Stimulated activated CD4-positive, alpha-beta T cell treated with anti-CD3 and anti-CD28 coated beads, Interleukin-12 subunit alpha, Interleukin-12 subunit beta, amount 100 ng/mL, for 48 hours (primary cell): ENCODE results near the gene MAP3K7.

Source experiments
- DNase-seq, 3 donors: peaks; one replicate each; pipeline ENCODE4 v3.0.0-alpha.2; 2020; ENCODE audit warnings: low read depth in 2 of 3, low spot score in 1 of 3

Gene MAP3K7

DNA sequence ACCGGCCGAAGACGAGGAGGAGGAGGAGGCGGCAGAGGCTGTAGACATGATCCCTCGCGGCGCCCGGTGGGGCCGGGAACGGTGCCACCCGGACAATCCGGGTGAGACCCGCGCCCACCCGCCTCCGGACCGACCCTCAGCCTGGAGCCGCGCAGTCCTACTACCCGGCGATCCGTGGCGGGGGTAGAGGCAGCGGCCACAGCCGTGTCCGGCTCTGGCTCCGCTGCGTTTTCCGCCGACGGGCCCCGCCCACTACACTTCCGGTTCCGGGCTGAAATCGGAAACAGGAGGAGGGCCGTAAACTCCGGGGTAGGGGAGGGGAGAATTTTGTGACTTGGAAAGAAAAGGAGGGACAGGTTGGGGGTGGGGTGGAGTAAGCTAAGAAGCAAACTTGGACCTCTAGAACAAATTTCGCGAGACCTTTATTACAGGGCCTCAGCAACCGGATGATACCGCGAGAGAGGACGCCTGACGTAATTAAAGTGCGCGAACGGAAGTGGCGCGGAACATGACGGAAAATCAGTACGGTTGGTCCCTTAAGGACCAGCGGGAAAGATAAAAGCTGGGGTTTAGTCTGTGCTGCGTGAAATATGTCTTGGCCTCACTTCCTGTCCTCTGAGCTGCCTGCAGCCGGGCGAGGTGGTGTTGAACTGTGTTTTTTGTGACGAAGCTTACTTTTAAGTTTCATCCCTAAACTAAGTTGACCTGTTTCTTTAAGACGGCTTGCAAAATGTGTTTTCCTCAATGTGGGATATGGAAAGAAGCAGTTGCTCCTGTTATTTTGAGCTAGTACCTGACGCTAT, at the start of gene MAP3K7:
TSS of gene MAP3K7 (minus strand) at position 237 of the 803 bp plus-strand sequence. CDS start at position 48, 189 bp downstream.
- peak; percentile 87 to 98 (median 91) for DNase-seq

DNA sequence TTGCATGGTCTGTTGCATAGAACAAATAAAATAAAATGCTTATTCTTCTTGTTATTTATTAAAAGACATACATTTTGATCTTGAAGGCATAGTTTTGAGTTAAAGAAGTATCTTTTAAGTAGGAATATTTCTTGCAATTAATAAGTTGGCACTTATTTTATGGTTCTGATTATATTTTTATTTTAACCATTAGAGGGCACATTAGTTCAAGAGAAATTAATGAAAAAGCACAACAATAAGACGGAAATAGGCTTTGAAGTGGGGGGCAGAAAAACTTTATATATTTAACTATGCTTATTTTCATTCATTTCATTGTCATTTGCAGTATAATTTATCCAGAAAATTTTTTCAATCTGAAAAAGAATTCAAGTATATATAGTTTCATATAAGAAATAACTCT, 44.2 kb upstream of the MAP3K7 start:
- no peak for DNase-seq

DNA sequence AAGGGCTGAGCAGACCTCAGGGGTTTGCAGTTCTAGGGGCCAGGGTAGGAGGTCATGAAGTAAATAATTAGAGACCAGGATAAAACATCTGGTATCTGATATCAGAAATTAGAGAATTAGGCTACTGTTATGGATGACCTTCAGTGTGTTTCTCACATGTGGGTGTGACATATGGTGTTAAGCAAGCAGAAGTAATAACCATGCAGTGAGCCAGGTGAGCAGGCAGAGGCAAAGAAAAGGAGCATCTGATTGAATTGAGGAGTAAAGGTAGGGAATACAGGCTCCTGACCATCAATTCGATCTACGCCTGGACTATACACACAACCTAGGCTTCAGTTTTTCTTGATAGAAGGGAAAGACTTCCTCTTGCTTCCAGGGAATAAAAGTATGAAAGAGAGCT, 34.7 kb upstream of the MAP3K7 start:
- DNase-seq: no peak

DNA sequence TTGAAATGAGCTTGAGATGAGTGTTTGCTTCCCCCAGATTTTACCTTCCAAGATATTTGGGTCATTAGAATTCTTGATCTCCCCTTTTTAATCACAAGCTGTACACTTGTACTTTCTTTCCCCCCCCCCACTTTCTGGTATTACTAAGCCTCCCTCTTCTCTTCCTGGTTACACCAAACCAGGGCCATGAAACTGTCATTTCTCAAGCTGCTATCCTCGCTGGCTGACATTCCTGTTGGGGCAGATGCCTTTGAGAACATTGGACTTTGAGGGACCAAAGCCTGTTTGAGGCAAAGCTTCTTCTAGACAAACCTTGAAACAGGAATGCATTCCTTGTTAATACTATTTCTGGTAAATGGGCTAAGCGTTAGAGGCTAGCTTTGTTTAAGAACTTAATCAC, 32.3 kb upstream of the MAP3K7 start:
- no peak for DNase-seq

DNA sequence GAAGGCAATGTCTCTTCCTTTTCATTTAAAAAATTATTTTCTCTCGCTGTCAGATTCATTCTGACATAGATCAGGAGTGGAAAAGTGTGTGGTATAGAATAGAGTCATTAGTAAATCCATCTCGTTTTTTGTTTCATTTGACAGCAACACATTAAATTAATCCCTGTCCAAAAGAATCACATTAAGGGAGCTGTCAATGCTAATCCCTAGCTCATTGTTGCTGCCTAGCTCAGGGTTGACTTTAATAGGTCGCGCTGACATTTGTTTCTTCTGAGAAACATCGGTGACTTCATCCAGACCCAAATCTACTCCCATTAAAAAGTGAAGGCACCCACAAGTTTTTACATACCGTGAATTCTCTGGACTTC, 25.4 kb upstream of the MAP3K7 start:
- no peak for DNase-seq

DNA sequence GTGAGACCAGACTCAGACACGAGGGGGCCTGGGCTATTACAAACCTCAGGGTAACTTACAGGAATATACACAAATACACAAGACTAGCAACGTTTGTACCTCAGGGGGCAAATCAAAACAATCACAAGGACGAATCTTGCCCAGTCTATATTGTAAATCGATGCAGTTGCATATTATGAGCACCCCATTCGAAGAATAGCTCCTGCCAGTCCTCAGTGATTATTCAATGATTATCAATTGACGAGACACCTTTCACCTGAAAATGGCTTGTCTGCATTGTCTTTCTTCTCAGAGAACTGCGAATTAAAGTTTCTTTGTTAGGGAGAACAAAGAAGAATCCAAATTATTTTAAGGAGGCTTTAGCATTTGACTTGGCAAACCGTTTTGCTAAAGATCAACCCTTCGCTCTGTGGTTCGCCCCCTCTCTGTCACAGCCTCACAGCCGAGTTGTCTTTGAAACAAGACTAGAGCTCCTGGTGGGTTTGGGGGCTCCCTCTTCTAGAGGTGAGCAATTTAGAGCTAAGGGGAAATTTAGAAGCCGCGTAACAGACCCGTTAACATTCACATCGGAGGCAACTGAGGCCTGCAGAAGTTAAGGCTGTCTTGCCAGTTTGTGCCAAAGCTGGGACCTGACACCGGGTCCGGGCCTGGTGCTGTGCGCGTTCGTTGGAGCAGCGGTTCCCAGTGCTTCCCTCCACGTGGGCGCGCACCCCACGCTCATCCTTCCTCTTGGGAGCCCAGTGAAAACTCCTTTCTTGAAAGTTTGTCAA, 24.9 kb upstream of the MAP3K7 start:
- no peak for DNase-seq

DNA sequence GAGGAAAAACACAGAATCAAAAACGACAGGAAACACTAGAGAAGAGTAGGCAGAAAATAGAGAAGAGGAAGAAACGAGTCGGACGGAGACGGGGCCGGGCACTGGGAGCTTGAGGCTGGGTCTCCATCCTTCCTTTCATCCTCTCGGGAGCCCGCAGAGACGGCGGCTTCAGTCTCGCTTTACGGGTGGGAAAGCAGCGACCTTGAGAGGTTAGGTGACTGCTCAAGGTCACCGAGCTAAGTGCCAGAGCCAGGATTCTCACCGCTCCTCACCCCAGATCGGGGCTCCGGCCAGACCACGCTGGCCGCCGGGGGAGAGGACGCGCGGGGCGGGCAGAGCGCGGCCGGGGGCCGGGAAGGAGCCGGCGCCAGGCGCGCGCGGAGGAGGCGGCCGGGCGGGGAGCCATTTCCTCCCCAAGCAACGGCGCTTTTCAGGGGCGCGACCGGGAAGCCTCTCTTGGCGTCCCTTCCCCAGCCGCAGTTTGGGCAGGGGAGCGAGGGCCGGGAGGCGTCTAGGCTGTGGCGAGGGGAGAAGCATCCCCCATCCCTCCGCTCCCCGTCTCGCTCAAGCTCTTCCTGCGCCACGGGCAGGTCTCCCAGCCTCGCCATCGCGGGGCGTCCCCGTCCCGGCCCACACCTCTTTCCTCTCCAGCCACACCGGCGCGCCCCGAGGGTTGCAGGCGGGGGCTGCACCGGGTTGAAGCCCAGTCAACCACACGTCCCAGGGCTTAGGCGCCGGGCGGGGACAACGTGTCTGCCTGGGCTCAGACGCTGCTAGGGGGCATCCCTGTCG, 24.1 kb upstream of the MAP3K7 start:
- DNase-seq: peak in 2 of 3 donors; percentile 15 to 30

DNA sequence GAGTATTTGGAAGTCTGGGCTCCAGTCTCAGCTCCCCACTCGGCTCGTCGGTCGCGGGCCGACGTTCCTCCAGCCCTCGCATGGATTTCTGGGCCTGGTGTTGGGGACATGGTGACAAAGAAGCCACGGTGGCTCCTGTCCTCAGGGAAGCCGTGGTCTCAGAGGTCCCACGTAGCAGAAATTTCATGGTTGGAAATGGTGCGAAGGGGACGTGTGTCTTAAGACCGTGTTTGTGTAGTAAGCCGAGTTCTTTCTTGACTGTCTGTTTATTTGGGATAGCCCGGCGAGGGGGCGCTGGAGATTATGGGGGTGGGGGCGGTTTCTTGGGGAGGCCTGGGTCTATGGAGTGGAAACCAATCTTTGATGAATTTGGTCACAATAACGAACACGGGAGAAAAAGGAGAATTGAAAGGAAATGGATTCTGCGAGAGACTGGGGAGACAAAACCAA, 23.5 kb upstream of the MAP3K7 start:
- DNase-seq: no peak

DNA sequence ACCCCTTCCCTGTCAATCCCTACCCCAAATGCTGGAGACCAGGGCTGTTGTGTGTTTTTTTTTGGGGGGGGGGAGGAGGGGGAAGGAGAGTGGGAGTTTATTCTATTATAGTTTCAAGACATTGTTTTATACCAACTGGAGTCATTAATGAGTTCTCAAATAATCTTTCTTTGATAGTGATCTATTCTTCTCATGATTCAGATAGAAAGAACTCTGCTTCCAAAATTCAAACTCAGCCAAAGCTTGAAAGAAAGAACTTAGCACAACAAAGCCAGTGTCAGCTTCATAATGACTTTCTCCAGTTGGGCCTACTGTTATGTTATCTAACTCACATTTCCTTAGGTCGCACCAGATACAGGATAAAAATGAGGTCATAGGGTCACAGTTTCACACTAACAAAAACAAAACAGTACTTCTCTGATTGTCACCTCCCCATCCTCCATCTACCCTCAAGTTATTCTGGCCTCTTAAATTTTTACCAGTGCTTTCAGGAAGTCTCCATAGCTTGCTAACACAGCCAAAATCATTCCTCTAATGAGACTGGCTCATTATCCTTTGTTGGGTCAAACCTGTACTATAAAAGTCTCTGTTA, 19.0 kb upstream of the MAP3K7 start:
- DNase-seq: no peak

DNA sequence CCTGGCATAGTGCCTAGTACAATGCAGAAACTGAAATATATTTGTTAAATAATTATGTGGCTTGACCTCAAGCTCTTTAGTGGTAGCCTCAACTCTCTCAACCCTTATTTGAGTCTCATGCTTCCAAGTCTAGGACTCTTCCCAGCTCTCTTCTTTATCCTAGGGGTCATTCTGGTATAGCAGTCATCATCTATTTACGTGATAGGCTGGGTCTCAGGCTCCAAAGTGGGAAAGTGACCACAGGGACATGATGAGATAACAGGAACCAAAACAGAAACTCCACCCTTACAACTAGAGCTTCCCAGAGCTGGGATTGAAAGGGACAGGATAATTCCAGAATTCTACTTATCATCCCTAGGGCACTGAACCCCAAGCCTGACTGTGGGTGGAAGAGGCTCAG, 17.7 kb upstream of the MAP3K7 start:
- DNase-seq: no peak

DNA sequence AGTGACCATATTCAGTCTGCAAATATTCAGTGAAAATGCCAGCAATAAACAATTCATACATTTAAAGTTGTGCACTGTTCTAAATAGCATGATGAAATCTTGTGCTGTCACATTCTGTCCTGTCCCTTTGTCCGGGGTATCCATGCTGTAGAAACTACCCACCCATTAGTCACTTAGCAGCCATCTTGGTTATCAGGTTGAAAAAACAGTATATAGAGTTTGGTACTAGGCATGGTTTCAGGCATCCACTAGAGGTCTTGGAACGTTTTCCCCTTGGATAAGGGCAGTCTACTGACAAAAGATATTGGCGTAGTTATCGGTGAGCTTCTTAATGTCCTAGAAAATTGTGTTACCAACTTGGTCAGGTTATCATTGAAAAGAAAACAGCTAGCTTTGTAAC, 12.3 kb upstream of the MAP3K7 start:
- DNase-seq: no peak

DNA sequence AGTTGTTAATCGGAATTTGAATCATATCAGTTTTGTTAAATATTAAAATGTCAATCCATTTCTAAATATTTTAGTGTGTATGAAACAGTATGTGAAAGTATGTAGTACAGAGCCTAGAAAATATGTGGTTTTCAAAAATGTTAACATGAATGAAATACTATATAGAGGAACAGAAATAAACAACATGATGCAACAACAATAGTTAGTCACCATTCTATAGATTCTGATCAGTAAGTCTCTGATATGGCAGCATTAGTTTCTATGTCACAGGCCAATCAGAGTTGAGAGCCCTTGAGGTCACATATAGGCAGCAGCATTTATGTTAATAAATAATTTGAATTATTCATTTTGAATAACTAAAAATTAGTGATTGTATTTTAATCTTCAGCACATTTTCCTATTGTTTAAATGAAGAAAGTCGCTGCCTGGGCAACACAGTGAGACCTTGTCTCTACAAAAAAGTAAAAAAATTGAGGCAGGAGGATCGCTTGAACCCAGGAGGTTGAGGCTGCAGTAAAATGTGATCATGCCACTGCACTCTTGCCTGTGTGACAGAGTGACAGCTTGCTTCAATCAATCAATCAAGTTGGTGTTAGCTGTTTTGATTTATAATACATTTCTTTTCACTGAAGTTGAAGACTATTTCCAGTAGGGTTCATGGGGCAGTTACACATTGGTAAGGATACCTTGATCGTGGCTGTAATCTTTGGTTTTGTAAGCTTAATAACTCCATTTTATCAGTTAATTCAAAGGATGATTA, 11.5 kb upstream of the MAP3K7 start:
- no peak for DNase-seq

DNA sequence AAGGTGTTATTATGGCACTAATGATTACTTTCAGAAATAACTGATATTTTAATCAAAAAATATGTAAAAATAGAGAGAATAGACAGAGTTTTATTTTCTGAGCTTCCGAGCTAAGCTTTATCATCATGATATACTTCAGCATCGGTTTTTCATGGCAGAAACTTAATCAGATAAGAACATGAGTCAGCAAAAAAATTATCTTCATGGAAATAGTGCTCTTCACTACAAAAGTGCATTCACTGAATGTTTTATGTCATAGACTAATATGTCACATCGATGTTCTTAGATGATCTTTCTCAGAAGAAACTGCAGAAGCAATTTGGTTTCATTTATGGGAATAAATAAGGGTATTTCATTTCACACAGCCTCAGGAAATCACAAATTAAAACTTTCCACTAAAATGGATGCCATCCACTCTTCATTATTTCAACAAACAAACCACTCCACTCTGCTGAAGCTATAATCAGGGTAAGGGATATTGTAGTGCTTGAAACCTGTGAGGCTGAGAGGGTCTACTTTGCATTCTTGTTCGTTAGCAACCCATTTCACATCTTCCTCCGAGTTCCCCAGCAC, 10.2 kb upstream of the MAP3K7 start:
- DNase-seq: no peak

DNA sequence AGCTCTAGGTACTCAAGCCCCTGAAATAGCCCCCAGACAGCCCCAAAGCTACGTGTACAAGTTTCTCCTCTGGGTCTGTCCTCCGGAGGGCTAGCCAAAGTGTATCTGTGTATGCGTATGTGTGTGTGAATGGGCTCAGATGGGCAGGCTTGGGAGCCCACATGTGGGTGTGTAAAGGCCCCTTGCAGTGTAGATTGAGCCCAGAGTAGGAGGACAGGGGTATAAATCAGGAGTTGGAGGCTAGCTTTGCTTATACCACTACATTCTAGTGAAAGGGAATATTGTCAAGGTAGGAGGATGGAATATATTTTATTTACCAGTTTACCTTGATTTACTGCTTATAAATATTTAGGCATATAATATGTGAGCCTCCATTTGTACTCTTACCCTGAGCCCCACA, 9.0 kb upstream of the MAP3K7 start:
- DNase-seq: no peak

DNA sequence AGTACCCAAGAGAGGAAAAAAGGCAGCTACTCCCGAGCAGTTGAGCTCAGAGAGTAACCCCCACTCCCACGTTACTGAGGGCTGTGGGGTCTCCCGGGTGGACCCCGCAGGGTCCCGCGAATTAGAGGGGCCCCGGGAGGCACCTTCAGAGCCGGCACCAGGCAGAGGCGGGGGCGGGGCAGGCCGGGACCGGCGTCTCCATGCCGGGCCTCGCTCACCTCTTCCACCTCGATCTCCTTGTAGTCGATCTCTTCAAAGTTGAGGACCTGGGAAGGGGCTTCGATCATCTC, 381 bp downstream of the MAP3K7 start:
- peak in 1 of 3 donors; percentile 14 for DNase-seq

DNA sequence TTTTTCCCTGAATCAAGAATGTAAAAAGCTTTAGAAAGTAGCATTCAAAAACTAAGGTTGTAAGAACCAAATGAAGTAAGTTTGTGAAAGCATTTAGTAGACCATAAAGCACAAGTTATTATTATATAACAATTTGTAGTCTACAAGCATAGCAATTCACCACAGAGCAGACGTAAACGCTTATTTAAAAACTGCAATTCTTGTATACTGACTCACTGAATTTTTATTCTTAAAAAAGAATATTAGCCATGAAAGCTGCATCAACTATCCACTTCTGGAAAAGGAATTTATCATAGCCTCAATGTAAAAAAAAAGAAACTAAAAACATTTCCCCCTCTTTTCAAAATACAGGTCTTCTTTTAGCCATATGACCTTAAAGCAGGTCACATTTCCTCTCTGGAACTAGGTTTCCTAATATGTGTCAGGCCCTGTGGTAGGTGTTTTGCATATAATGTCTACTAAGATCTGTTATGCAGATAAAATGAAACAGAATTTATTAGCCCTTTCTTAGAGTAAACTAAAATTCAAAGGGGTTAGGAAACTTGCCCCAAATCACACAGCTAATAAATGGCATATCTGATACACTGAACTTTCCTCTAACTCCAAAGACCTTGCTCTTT, 2.1 kb downstream of the MAP3K7 start:
- DNase-seq: no peak

DNA sequence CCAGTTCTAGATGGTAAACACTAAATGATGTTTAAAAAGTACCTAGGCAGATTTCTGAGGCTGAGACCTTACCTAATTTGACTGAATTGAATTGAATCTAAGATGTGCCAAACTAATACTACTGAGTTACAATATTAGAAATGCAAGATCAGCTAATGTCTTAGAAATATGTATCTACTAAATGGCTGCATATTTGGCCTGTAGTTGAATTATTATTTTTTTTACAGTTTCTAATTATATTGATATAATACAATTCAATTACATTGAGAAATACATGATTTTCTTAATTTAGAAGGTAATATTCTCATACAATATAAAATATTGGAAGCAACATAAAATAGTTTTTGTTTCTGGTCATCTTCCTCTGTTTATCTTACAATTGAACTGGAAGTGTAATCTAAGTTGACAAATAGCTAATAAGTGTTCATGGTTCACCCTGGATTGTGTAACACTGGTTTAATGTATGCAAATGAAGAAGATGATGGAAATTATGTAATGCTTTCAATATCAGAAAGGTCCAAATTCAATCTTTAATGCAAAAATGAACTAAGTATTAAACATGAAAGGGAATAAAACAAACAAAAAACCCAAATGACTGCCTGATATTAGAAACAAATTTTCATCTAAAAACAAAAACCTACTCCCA, 2.9 kb downstream of the MAP3K7 start:
- no peak for DNase-seq

DNA sequence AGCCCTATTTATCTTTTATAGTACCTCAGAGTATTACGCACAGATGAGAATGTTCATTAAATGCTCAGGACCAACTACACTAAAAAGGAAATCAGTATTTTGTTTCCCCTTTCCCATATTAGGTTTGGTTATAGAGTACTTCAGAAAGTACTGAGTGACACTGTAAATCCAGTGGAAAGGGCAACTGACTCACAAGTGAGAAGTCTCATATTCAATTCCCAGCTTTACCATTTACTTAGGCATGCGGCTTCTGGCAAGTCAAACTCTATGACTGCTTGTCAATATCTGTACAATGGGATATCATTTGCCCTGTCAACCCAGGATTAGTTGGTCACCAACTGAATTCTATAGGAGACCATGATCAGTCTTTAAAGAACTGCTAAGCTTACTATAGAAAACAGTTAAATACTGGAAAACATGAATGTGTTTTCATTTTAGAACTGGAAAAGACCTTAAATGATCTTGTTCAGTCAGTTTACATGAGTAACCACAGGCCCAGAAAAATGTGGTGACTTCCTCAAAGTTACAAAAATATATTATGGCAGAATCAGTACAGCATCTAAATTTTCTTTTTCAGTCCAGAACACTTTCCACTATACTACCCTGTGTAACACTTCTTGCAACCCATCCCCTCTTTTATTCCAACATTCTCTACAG, 3.6 kb downstream of the MAP3K7 start:
- DNase-seq: no peak

DNA sequence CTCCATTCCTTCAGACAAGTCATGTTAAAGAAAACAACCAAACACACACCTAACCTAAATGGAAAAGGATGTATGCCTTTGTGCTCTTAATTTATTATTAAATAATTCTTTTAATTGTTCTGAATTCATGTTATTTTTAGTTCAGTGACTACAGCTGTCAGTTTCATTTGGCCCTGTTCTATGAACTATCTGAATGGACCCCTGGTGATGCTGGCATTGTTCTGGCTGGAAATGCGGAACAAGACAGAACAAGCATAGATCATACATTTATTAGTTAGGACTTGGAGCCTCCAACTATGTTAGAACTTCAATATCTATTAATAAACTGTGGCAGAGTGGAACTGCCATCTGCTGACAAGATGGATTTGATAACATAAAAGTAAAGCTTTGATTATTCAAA, 5.7 kb downstream of the MAP3K7 start:
- no peak for DNase-seq
